ENCODE results near the gene CDX1.

The CDX1 gene

DNA sequence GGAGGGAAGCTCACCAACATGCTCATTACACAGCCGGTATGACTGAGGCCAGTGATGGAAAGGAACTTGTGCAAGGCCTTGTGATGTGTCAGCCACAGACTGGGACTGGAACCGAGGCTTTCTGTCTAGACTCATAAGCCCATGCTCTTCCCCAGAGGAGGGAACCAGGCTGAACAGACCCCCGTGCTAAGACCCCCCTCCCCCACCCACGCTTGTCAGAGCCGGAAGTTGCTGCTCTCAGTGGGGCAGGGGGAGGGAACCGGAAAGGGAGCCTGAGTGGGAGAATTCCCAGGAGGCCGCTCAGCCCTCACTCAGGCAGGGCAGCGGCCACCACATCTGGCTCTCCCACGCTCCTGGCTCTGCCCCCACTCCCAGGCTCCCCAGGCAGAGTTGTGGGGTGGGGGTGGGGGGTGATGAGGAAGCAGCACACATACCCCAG lies 6.8 kb upstream of the CDX1 start:
- TF ChIP-seq POLR2A (IDR thresholded peaks at IDR 0.05; ENCODE audit: extremely low read depth, insufficient read length), result no peak
- TF ChIP-seq, protein P1, sequence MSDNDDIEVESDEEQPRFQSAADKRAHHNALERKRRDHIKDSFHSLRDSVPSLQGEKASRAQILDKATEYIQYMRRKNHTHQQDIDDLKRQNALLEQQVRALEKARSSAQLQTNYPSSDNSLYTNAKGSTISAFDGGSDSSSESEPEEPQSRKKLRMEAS (IDR thresholded peaks at IDR 0.05; ENCODE audit: low read depth, low read length), result 0 out of 2 replicates have a peak, but pooled peaks have one; percentile 8
- peak; percentile 81 for TF ChIP-seq MYC (IDR thresholded peaks at IDR 0.05; ENCODE audit: low read depth, low read length)
- TF ChIP-seq, protein P2, sequence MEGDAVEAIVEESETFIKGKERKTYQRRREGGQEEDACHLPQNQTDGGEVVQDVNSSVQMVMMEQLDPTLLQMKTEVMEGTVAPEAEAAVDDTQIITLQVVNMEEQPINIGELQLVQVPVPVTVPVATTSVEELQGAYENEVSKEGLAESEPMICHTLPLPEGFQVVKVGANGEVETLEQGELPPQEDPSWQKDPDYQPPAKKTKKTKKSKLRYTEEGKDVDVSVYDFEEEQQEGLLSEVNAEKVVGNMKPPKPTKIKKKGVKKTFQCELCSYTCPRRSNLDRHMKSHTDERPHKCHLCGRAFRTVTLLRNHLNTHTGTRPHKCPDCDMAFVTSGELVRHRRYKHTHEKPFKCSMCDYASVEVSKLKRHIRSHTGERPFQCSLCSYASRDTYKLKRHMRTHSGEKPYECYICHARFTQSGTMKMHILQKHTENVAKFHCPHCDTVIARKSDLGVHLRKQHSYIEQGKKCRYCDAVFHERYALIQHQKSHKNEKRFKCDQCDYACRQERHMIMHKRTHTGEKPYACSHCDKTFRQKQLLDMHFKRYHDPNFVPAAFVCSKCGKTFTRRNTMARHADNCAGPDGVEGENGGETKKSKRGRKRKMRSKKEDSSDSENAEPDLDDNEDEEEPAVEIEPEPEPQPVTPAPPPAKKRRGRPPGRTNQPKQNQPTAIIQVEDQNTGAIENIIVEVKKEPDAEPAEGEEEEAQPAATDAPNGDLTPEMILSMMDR (IDR thresholded peaks at IDR 0.05; ENCODE audit: low read depth, low read length), result no peak
- peak; percentile 99 for DNase-seq (ENCODE audit: low read depth)
- no peak overlapping the region for H3K4me3 ChIP-seq (ENCODE audit: low read depth, low read length)

DNA sequence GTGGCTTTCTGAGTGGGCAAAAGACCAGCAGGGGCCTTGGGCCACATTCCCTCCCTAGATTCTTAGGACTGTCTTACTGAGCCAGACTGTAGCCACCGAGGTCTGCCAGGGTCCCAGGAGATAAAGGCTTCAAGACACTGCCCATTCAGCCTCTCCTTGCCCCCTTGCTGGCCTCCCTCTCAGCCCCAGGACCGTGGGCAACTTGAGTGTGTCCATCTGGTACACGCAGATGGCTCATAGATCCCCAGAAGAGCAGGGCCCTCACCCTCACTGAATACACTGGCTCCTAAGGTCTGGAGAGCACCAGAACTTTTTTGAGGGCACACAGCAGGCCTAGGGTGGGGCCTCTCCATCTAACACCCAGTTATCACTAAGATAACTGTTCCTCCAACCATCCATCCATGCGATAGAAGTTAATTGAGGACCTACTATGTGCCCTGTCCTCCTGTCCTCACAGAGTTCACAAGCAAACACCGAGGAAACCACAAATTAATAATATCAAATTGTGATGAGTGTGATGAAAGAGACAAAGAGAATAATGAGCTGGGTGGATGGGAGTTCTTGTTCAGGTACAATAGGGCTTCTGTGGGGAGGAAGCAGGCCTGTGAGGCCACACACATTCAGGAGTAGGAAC lies 6.0 kb upstream of the CDX1 start:
- H3K4me3 ChIP-seq (ENCODE audit: low read depth, low read length), result no peak overlapping the region
- peak; percentile 45 for DNase-seq (ENCODE audit: low read depth)
- TF ChIP-seq, protein P2 (IDR thresholded peaks at IDR 0.05; ENCODE audit: low read depth, low read length), result no peak
- TF ChIP-seq, protein P1 (IDR thresholded peaks at IDR 0.05; ENCODE audit: low read depth, low read length), result no peak
- TF ChIP-seq POLR2A (IDR thresholded peaks at IDR 0.05; ENCODE audit: extremely low read depth, insufficient read length), result no peak

DNA sequence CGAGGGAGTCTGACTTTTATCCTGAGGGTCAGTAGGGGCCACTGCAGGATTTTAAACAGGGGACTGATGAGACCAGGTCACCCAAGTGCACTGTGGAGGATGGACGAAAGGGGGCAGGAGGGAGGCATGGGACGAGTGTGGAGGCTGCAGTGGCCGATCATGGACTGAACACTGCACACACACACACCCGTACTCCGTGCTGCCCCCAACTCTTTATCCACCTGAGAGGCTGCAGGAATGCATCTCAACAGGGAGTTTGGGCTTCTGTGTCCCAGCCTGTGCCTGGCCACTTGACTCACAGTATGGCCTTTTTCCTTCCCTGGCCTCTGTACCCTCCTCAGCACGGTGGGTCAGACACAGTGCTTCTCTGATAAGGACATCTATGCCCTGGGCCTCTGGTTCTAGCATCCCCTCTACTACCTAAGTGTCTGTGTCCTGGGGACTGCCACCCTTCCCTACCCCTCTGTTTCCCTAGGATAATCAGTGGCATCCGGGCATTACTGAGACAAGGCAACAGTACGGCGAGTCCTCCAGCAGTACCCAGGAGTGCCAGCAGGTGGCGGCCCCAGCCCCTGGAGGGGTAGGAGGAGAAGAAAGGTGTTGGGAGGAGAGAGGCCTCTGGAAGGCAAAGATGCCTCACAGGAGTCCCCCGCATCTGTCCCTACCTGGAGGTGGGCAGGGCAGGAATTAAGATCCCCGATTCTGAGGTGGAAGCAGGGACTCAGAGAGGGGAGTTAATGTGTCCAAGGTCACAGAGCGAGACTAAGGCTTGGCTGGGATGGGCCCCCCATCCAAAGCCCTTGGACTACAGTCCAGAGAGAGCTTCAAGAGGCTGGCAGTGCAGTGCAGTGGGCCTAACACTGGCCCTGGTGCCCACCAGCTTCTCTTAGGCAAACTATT lies 5.1 kb upstream of the CDX1 start:
- DNase-seq (ENCODE audit: low read depth), result peak; percentile 77

DNA sequence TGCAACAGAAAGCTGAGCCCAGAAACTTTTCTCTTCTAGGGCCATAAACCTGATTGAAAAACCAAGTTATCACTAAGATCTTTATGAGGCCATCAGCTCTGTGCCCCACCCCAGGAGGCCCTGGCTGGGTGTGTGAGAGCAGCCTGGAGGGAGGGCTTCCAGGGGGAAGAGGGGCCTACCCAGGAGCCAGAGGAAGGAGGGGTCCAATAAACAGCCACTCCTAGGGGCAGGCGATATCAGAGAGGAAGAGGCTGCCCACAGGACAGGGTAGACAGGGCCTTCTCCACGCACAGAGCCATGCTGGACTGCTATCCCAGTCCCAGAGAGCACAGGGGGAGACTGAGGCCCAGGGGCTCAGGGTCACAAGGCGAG lies 4.5 kb upstream of the CDX1 start:
- no peak overlapping the region for H3K4me3 ChIP-seq (ENCODE audit: low read depth, low read length)
- TF ChIP-seq, protein P2 (IDR thresholded peaks at IDR 0.05; ENCODE audit: low read depth, low read length), result no peak
- TF ChIP-seq POLR2A (IDR thresholded peaks at IDR 0.05; ENCODE audit: extremely low read depth, insufficient read length) (no peak), MYC (IDR thresholded peaks at IDR 0.05; ENCODE audit: low read depth, low read length) (no peak)
- TF ChIP-seq, protein P1 (IDR thresholded peaks at IDR 0.05; ENCODE audit: low read depth, low read length), result no peak
- DNase-seq (ENCODE audit: low read depth), result peak; percentile 73

More for the DNA sequence above, 5.1 kb upstream of the CDX1 start:
- TF ChIP-seq, protein P1 (IDR thresholded peaks at IDR 0.05; ENCODE audit: low read depth, low read length), result peak; percentile 4; the same call in 1 of the 2 replicates
- TF ChIP-seq, protein P2 (IDR thresholded peaks at IDR 0.05; ENCODE audit: low read depth, low read length), result peak; percentile 89
- no peak for TF ChIP-seq POLR2A (IDR thresholded peaks at IDR 0.05; ENCODE audit: extremely low read depth, insufficient read length)
- H3K4me3 ChIP-seq (ENCODE audit: low read depth, low read length), result no peak overlapping the region

DNA sequence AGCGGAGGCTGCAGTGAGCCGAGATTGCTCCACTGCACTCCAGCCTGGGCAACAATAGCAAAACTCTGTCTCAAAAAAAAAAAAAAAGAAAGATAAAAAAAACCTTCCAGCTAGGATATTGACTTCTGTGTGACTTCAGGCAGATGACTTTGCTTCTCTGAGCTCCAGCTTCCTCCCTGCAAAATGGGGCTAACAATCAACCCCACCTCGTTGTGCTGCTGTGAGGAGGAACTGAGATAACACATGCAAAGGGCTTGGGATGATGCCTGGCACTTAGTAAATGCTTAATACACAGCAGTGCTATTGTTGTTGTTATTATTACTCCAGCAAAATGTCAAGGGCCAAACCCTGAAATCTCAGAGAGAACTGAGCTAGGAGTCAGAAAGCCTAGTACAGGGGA lies 3.5 kb upstream of the CDX1 start:
- no peak overlapping the region for H3K4me3 ChIP-seq (ENCODE audit: low read depth, low read length)
- TF ChIP-seq POLR2A (IDR thresholded peaks at IDR 0.05; ENCODE audit: extremely low read depth, insufficient read length) (no peak), MYC (IDR thresholded peaks at IDR 0.05; ENCODE audit: low read depth, low read length) (no peak)
- TF ChIP-seq, protein P2 (IDR thresholded peaks at IDR 0.05; ENCODE audit: low read depth, low read length), result no peak
- TF ChIP-seq, protein P1 (IDR thresholded peaks at IDR 0.05; ENCODE audit: low read depth, low read length), result no peak
- no peak for DNase-seq (ENCODE audit: low read depth)

Data from NB4 (cell line).